GM21528 (cell line): ENCODE measurements around the gene PLAAT3.
"Not testable (repeated sequence)": the region's sequence is repeated elsewhere in the genome, so short reads cannot be mapped to it uniquely, and the experiment has no call there.

Experiments
- ATAC-seq: cut with Tn5 transposase; IDR thresholded peaks from one replicate; pipeline ENCODE4 v1.9.1; 2021; ENCODE audit warnings: mild to moderate bottlenecking, moderate library complexity; ENCODE audit not compliant: unreplicated experiment, low FRiP score

Gene PLAAT3

DNA sequence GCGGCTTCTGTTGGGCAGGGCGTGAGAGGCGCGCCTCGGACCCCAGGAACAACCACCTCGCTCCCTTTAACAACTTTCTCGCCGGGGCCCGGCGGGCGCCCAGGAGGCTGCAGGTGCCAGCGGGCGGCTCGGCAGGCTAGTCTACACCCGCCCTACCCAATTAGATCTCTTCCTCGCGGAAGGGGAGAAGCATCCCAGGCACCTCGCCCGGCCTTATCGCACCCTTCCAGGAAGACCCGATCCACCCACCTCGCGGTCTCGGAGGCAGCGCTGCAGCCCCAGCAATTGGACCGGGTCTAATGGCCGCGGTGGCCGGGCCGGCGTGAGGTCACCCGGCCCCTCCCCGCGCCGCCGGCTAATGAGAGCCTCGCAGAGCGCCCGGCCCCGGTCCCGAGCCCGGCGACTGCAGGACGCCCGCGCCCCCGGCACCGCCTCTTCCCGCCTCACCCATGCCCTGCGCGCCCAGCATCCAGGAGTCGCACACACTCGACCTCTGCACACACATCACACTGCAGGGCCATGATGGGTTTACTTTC lies at the start of gene PLAAT3:
Gene PLAAT3, minus strand, starts transcription at position 298 of the 536 bp plus-strand sequence. CDS start 419 bp downstream, outside the sequence.
- ATAC-seq, result no peak

DNA sequence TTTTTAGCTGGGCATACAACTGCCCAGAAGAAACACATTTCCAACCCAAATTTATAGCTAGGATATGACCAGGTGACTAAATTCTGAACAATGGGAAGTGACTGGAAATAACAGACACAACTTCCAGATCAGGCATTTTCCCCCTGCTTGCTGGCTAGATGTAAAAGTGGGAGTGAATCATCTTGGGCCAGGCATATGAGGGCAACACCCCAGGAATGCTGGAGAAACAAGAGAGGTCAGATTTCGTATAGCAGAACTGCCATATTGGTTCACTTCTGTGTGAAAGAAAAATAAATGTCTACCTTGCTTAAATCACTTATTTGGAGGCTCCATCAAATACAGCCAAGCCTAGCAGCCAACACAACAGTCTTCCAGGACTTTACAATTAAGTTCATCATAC lies 49.6 kb upstream of the PLAAT3 start:
- no peak for ATAC-seq

DNA sequence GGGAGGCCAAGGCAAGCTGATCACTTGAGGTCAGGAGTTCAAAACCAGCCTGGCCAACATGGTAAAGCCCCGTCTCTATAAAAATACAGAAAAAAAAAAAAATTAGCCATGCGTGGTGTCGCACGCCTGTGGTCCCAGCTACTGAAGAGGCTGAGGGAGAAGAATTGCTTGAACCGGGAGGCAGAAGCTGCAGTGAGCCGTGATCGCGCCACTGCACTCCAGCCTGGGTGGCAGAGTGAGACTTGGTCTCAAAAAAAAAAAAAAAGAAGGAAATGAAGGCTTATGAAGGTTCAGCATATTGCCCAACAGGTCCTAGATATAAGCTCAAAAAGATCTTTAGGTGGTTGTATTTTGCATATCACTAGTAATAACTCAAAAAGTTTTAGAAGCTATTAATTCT lies 46.7 kb upstream of the PLAAT3 start:
- no peak for ATAC-seq

DNA sequence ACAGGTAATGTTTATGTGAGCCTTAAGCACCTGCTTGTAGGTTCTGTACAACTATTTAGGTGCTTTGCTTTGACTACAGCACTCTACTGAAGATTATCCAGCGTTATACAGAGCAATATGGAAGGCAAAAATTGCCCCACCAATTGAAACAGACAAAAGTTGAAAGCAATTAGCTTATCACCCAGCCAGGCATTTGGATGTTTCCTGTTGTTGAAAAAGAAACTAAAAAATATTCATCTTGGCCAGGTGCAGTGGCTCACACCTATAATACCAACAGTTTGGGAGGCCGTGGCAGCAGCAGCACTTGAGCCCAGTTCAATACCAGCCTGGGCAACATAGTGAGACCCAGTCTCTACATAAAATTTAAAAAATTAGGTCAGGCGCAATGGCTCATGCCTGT lies 38.4 kb upstream of the PLAAT3 start:
- no peak for ATAC-seq

DNA sequence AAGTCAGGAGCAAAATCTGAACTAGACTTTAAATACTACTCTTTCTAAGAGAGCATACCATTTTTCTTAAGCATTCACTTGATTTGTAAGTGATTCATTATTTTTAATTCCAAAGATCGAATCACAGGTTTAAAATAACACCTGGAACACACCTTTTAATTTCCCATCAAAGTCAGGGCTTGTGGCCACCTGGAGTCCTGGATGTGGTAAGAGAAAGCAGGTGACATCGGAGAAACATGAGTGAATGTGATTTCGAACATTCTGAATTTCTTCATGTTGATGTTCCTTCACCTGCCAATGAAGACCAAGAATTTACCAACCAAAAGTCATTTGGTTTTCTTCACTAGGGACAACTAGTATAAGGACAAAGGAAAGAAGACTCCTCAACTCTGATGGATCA lies 29.0 kb upstream of the PLAAT3 start:
- ATAC-seq, result no peak

DNA sequence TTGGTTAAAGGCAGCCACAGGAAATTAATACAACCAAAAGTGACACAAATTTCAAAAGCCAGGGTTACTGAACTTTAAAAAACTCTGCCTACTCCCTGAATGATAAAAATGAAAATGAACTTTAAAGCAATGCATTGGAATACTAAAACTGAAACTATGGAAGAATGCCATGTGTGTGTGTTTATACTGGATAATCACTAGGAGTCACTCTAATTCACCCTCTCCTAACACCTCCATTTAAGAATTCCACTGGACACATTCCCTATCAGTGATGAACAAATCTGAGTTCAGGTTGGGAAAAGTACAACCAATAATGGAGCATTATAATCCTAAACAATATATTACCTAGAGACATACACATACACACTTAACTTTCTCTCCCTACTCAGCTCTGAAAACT lies 27.5 kb upstream of the PLAAT3 start:
- no peak for ATAC-seq

DNA sequence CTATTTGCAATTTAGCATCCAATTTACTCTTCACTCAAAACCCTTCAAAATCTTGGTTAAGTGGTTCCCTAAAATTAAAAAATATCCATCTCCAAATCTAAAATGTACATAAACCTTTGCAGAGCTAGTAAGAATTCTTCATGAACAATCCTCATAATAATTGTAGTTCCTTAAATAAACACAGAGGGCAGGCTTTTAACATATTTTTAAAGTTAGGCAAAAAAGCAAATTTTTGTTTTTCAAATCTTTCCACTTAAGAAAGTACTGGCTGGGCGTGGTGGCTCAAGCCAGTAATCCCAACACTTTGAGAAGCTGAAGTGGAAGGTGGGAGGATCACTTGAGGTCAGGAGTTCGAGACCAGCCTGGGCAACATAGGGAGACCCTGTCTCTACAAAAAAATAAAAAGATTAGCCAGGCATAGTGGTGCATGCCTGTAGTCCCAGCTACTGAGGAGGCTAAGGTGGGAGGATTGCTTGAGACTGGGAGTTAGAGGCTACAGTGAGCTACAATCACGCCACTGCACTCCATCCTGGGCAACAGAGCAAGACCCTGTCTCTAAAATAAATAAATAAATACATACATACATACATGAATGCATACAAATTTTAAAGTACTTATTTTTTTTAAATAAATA lies 25.1 kb upstream of the PLAAT3 start:
- no peak for ATAC-seq

DNA sequence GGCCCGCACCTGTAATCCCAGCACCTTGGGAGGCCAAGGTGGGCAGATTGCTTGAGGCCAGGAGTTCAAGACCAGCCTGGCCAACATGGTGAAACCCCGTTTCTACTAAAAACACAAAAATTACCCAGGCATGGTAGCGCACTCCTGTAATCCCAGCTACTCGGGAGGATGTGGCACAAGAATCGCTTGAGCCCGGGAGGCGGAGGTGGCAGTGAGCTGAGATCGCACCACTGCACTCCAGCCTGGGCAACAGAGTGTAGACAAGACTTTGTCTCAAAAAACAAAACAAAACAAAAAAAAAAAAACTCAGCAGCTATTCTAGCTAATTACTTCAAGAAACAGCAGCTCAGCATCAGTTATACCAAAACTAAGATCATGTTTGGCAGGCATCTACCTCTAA lies 24.2 kb upstream of the PLAAT3 start:
- ATAC-seq, result not testable (repeated sequence)

DNA sequence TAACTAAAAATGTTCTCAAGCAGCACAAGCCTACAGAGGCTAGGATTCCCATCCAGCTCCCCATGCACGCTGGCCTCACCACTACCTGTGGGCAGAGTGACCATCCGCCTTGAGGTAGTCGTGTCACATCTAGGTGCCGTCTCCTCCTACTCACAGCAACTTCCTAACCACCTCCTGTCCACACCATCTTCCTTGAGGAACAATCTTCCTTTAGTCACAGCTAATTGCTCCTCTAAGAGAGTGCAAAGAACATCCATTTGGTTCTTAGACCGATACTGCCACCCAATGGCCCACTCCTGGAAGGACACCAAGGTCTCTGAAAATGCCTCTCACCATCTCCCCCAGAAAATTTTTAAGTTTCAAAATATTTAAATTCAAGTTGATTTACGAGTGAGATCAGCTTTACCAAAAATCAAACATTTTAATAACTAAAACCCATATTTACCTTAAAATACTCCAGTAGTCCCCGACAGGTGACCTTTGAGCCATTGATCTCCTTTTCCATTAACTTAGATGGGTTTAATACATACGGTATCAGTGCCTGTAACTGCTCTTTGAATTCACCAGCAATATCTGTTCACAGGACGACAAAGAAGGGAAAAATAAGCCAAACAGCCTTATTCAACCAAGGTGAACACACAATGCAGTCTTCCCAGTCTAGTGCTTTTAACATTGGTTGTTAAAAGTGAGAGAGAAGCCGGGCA lies 21.7 kb upstream of the PLAAT3 start:
- no peak for ATAC-seq

DNA sequence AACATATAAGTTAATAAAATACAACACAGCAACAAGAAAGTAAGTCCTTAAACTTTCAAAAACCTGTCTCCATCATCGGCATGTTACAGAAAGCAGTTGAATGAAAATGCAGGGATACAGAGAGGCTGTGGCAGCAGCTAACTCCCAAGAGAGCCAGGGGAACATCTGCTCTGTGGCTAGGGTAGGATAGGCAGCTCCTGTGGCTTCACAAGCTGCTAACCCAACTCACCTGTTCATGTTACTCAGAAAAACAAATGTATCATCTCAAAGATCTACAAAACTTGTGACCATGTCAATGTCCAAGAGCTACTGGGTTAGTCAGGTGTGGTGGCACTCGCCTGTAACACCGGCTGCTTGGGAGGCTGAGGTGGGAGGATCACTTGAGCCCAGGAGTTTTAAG lies 15.2 kb upstream of the PLAAT3 start:
- ATAC-seq, result no peak

DNA sequence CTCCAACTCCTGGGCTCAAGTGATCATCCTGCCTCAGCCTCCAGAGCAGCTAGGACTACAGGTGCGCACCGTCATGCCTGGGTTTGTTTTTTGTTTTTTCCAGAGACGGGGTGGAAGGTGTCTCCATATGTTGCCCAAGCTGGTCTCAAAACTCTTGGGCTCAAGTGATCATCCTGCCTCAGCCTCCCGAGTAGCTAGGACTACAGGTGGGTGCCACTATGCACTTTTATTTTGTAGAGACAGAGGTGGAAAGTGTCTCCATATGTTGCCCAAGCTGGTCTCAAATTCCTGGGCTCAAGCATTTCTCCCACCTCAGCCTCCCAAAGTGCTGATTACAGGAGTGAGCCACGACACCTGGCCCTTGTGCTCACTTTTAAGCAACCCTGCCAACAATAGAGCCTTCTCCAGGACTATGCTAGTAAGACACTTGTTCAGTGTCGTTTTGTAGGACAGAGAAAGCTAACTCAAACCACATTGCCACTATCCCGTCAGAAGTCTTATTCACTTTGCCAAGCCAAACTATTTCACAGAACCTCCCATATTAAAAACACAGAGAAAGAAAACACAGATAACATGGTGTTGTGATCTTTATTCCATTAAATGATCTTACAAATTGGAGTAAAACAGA lies 9.4 kb upstream of the PLAAT3 start:
- no peak for ATAC-seq

DNA sequence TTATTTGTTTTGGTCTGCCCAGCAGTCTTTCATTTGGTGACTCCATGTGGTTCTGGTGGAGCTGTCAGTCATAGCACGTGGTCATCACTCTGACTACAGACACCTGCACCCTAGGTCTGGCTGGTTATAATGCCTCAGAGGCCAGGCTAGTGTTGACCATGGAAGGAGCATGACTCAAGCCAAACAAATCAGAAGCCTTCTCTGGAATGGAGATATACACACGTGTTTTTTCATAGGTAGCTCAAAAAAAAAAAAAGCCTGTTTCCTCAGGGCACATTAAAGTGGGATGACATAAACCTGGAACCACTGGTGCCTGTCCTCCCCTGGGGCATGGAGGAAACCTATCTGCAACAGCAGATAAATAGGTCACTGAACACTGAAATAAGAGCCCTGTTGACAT lies 8.1 kb upstream of the PLAAT3 start:
- ATAC-seq, result no peak

DNA sequence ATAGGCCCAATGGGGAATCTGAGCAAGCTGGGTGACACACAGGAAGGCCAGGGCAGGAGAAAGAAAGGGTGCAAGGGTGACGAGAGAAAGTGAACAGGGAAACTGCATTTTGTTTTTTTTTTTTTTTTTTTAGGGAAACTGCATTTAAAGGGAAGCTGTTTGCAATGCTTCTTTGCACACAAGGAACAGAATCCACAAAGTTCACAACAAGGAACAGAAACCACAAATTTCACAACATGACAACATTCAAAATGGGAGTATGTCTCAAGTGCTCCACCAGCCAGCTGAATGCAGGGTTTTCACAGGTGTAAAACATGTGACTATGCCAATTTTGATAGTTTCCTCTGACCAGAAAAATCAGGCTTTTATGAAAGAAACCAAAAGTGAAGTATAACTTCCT lies 6.8 kb upstream of the PLAAT3 start:
- no peak for ATAC-seq

DNA sequence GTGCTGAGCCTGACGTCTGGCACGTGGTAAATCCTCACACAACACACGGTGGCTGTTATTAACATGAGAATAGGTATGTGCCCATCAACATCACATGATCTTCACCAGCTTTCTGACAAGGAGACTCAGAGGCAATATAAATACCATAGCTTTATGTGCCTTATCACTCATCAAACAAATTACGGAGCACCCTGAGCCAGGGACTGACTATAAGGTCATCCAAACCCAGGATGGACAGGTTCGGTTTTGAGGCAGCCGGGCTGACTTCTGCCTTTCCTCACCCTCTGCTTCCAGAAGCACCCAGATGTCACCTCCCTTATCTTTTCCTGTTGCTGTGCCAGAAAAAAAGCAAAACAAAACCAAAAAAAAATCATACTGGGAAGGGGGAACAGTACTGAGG lies 5.7 kb upstream of the PLAAT3 start:
- no peak for ATAC-seq

DNA sequence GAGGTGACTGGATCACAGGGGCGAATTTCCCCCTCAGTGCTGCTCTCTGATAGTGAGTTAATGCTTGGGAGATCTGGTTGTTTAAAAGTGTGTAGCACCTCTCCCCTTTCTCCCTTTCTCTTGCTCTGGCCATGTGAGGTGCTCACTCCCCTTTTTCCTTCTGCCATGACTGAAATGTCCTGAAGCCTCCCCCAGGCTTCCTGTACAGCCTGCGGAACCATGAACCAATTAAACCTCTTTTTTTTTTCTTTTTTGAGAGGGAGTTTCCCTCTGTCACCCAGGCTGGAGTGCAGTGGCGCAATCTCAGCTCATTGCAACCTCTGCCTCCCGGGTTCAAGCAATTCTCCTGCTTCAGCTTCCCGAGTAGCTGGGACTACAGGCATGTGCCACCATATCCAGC lies 3.5 kb upstream of the PLAAT3 start:
- not testable (repeated sequence) for ATAC-seq

DNA sequence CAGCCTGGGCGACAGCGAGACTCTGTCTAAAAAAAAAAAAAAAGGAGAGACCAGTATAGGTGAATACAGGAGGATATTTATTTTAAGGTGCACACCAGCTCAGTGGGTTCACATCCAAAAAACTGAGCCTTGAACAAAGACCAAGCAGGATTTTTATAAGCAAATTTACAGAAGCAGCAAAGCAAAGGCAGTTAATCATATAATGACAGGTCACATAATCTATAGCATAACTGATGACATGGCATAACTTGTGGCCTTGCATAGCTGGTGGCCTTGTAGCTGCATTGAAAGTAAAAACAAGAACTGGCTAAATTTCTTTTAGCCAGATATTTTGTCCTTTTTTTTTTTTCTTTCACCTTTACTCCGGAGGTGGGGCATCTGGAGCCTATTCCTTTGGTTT lies 2.7 kb upstream of the PLAAT3 start:
- no peak for ATAC-seq

DNA sequence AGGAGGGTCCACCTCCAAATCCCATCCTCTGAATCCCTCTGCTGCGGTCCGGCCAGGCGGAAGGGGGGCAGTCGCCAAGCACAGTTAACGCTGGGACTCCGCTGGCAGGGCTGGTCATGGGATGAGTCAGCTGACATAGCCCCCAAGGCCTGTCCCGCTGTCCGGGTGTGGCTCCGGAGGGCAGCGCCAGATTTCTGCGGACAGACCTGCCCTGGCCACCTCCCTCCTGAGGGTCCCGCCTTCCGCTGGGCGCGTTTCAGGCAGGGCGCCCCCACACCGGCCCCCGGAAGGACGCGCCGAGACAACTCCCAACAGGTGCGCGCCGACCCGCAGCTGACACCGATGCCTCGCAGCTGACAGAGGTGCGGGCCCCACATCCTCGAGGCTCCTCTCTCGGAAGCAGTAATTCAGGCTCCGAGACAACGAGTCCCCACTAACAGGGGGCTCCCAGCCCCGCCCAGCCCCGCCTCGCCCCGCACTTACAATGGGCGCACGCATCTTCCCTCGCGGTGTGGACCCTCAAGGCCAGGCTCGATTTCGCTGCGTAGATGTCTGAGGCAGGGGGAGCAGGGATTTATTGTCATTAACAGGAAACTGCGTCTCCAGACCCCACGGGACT lies 607 bp downstream of the PLAAT3 start:
- ATAC-seq, result no peak

DNA sequence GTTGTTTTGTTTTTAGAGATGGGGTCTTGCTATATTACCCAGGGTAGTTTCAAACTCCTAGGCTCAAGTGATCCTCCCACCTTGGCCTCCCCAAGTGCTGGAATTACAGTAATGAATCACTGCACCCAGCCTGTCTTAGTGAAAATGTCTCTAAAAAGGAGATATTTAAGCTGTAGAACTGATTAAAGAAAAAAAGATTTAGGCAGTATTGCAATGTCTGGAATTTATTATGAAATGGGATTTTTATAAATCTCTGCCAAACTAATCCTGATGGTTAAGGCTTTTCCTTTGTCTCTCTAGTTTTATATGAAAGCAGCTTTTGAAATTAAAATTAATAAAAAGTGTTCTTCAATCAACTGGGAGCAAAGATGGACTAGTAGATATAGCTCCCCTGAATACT lies 2.1 kb downstream of the PLAAT3 start:
- no peak for ATAC-seq

DNA sequence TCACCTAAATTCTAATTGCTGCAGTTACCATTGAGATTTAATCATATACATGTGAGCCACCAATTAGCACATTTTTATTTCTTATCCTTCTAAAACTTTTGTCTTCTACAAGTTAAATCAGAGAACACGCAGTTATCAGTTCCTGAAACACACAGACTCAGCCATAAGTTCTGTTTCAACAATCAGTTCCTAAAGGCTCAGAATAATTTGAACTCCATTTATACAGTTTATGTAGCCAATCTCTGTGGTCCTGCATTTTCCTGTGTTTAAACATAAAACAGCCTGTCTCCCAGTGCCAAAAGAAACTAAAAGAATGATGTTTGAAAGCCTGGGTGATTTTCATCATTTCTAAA lies 2.9 kb downstream of the PLAAT3 start:
- ATAC-seq, result no peak

DNA sequence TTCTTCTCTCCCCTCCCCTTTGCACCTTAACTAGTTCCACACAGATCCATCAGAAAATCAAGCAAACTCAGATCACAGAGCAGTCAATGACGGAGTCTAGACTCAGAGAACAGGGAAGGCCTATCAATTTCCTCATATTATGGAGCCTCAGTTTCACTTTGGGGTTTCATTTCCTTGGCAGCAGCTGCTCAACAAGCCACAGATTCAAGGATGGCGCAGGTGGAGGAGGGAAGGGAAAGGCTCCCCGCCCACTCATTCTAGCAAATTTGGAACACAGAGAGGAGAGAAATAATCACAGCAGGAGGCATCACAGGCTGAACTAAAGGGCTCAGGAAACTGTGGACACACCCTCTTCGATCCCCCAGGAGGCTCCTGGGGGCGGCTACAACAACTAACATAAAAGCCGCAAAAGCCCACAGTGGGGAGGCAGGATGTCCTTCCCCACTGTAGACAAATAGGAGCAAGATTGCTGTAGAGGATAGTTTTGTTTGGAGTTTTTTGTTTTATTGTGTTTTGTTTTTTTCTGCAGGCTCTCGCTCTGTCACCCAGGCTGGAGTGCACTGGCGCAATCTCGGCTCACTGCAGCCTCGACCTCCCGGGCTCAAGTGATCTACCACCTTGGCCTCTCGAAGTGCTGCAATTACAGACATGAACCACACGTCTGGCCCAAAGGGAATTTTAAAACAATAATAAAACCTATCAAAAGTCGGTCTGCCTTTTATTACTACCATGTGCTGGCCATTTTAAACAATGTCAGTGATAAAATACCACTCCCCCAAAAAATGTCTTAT lies 3.4 kb downstream of the PLAAT3 start:
- ATAC-seq, result no peak
